HUES48 (cell line): ENCODE data around the gene CYP4F2.
"Not testable (repeated sequence)": the region's sequence is repeated elsewhere in the genome, so short reads cannot be mapped to it uniquely, and the experiment has no call there.

Experiments
- H3K27ac ChIP-seq: one replicate; pipeline ENCODE4 v1.7.0; 2013; ENCODE audit warnings: low read depth, low read length, inconsistent platforms
- H3K27me3 ChIP-seq: 2 replicates; pipeline ENCODE4 v1.6.1; 2013; ENCODE audit warnings: mild to moderate bottlenecking, low read length; ENCODE audit not compliant: control insufficient read depth, insufficient read depth
- H3K36me3 ChIP-seq: 2 replicates; pipeline ENCODE4 v1.6.1; 2013; ENCODE audit warnings: low read length; ENCODE audit not compliant: control insufficient read depth, insufficient read depth
- H3K4me1 ChIP-seq: 2 replicates; pipeline ENCODE4 v1.6.1; 2013; ENCODE audit warnings: mild to moderate bottlenecking, low read length; ENCODE audit not compliant: control insufficient read depth, insufficient read depth
- H3K4me3 ChIP-seq: 2 replicates; pipeline ENCODE4 v1.5.1; 2013; ENCODE audit warnings: mild to moderate bottlenecking, low read depth, low read length
- H3K9ac ChIP-seq: 2 replicates; pipeline ENCODE4 v1.6.1; 2013; ENCODE audit warnings: mild to moderate bottlenecking, low read depth, low read length, moderate library complexity
- H3K9me3 ChIP-seq: 2 replicates; pipeline ENCODE4 v1.6.1; 2013; ENCODE audit warnings: low read length; ENCODE audit not compliant: control insufficient read depth, insufficient read depth

The CYP4F2 gene

DNA sequence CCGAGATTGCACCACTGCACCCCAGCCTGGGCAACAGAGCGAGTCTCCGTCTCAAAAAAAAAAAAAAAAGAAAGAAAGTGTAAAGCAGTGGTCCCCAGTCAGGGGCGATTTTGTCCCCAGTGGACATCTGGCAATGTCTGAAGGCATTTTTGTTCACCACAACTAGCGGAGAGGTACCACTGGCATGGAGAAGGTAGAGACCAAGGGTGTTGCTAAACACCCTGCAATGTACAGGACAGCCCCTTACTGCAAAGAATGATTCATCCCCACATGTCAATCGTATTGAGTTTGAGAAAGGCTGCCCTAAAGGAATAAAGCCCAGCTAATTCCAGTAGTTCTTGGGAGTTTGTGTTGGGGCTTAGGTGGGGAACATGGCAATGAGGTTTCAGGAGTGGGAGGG lies 38.7 kb downstream of the CYP4F2 start:
- H3K27ac ChIP-seq, result no peak overlapping the region
- no peaks in the 10 kb centered on the region for H3K36me3 ChIP-seq
- no peaks in the 10 kb centered on the region for H3K27me3 ChIP-seq
- no peaks in the 10 kb centered on the region for H3K4me1 ChIP-seq
- H3K9ac ChIP-seq, result no peak overlapping the region
- H3K9me3 ChIP-seq, result peaks cover 67% of the 10 kb centered on the region
- no peak overlapping the region for H3K4me3 ChIP-seq

DNA sequence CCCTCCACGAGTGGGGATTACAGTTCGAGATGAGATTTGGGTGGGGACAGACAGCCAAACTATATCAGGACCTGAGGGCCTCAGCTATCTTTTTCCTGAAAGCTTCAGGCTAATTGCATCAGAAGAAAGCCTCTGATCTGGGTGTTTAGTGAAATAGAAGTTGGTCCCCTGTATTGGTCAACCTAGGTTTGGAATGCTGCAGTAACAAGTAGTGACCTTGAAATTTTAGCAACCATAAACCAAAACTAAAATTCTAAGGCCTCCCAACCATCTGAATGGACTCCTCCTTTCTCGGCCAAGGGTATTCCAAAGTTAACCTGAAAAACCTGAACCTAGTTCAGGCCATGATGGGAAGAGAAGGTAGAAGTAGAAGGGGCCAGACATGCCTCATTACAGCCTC lies 47.5 kb downstream of the CYP4F2 start:
- H3K9me3 ChIP-seq, result peaks cover 73% of the 10 kb centered on the region
- no peak overlapping the region for H3K27ac ChIP-seq
- H3K9ac ChIP-seq, result no peak overlapping the region
- H3K36me3 ChIP-seq, result no peaks in the 10 kb centered on the region
- no peaks in the 10 kb centered on the region for H3K4me1 ChIP-seq
- no peaks in the 10 kb centered on the region for H3K27me3 ChIP-seq
- no peak overlapping the region for H3K4me3 ChIP-seq

DNA sequence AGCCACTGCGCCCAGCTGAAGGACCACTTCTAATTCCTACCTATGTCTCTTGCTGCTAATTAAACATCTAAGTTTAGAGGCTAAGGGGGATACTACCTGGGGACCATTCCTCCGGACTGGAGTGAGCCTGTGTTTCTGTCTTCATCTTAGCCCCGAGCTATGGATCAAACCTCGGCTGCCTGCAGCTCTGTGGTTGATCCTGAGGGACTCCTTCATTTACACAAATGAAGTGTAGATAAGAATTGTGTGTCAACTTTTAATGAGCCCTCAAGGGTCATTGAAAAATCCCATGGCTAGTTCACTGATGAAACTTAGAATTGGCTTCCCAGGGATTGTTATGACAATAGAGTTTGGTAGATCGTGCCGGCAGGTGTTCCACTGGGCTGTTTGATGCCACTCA lies 51.0 kb downstream of the CYP4F2 start:
- no peak overlapping the region for H3K27ac ChIP-seq
- H3K9me3 ChIP-seq, result peaks cover 74% of the 10 kb centered on the region
- H3K4me3 ChIP-seq, result no peak overlapping the region
- H3K36me3 ChIP-seq, result no peaks in the 10 kb centered on the region
- H3K9ac ChIP-seq, result no peak overlapping the region
- no peaks in the 10 kb centered on the region for H3K4me1 ChIP-seq
- no peaks in the 10 kb centered on the region for H3K27me3 ChIP-seq

DNA sequence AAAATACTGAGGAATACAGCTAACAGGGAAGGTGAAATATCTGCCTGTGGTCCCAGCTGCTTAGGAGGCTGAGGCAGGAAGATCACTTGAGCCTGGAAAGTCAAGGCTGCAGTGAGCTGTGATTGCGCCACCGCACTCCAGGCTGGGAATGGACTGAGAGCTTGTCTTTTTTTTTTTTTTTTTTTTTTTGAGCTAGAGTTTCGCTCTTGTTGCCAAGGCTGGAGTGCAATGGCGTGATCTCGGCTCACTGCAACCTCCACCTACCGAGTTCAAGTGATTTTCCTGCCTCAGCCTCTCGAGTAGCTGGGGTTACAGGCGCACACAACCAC lies 54.0 kb downstream of the CYP4F2 start:
- not testable (repeated sequence) for H3K9ac ChIP-seq, H3K27ac ChIP-seq, H3K4me1 ChIP-seq, H3K4me3 ChIP-seq, H3K36me3 ChIP-seq, H3K27me3 ChIP-seq
- peaks cover 61% of the 10 kb centered on the region for H3K9me3 ChIP-seq

DNA sequence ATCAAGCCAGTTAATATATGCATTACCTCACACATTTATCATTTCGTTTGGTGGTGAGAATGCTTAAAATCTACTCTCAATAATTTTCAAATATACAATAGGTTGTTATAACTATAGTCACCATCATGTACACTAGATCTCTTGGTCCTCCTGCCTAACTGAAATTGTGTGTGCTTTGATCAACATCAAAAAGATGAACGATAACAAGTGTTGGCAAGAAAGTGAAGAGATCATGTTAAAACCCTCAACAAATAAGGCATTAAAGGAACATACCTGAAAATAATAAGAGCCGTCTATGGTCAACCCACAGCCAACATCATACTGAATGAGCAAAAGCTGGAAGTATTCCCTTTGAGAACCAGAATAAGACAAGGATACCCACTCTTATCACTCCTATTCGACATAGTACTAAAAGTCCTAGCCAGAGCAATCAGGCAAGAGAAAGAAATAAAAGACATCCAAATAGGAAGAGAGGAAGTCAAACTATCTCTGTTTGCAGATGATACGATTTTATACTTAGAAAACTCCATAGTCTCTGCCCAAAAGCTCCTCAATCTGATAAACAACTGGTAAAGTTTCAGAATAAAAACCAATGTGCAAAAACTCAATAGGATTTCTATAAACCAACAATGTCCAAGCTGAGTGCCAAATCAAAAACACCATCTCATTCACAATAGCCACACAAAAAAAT lies 54.5 kb downstream of the CYP4F2 start:
- no peak overlapping the region for H3K4me3 ChIP-seq
- no peaks in the 10 kb centered on the region for H3K36me3 ChIP-seq
- H3K4me1 ChIP-seq, result no peaks in the 10 kb centered on the region
- H3K27me3 ChIP-seq, result no peaks in the 10 kb centered on the region
- no peak overlapping the region for H3K9ac ChIP-seq
- peaks cover 64% of the 10 kb centered on the region for H3K9me3 ChIP-seq
- H3K27ac ChIP-seq, result no peak overlapping the region

DNA sequence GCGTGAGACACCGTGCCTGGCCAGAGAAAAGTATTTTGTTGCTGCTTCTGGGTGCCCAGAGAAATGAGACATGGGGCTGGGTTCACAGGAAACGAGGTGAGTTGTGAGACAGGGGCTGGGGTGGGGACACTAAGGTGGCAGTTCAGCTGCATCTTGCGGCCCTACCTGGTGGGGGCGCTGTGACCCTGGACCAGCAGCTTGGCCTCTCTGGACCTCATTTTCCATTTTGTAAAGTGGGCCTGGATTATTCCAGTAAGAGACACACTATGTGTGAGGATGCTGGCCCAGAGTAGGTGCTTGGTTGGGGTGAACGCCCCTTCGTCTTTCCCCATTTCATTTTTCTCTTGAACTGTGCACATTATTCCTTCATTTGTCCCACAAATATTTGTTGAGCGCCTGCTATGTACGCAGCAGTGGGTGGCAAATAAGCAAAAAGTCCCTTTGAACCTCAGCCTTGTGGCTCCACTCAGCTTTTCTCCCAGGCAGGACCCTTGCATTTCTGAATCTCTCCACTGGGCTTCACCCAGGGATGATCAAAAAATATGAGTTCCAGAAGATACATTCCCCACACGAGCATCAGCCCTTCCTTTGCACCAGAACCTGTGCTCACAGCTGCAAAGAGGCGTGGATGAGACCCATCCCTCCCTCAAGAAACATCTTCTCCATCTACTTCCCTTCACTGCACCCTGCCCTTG lies 55.9 kb downstream of the CYP4F2 start:
- H3K9ac ChIP-seq, result no peak overlapping the region
- no peak overlapping the region for H3K27ac ChIP-seq
- H3K36me3 ChIP-seq, result no peaks in the 10 kb centered on the region
- no peak overlapping the region; the same call in 1 of the 2 replicates for H3K4me3 ChIP-seq
- no peaks in the 10 kb centered on the region for H3K4me1 ChIP-seq
- peaks cover 65% of the 10 kb centered on the region for H3K9me3 ChIP-seq
- H3K27me3 ChIP-seq, result no peaks in the 10 kb centered on the region

DNA sequence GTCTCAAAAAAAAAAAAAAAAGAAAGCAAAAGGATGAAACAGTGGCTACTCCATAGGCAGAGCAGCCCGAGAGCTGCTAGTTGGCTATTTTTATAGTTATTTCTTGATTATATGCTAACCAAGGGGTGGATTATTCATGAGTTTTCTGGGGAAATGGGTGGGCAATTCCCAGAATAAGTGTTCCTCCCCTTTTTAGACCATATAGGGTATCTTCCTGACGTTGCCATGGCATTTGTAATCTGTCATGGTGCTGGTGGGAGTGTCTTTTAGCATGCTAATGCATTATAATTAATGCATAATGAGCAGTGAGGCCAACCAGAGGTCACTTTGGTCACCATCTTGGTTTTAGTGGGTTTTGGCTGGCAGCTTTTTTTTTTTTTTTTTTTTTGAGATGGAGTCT lies 57.0 kb downstream of the CYP4F2 start:
- Histone ChIP-seq H3K27me3 (no peaks in the 10 kb centered on the region), H3K4me3 (no peak overlapping the region), H3K27ac (no peak overlapping the region), H3K4me1 (no peaks in the 10 kb centered on the region), H3K9ac (no peak overlapping the region), H3K36me3 (no peaks in the 10 kb centered on the region), H3K9me3 (peaks cover 69% of the 10 kb centered on the region)

DNA sequence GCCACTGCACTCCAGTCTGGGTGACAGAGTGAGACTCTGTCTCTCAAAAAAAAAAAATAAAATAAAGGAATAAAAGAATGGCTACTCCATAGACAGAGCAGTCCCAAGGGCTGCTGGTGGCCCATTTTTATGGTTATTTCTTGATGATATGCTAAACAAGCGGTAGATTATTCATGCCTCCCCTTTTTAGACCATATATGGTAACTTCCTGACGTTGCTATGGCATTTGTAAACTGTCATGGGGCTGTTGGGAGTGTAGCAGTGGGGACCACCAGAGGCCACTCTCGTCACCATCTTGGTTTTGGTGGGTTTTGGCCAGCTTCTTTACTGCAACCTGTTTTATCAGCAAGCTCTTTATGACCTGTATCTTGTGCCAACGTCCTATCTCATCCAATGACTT lies 58.0 kb downstream of the CYP4F2 start:
- not testable (repeated sequence) for H3K36me3 ChIP-seq, H3K27ac ChIP-seq, H3K9ac ChIP-seq, H3K27me3 ChIP-seq, H3K4me3 ChIP-seq, H3K4me1 ChIP-seq
- peaks cover 75% of the 10 kb centered on the region for H3K9me3 ChIP-seq

DNA sequence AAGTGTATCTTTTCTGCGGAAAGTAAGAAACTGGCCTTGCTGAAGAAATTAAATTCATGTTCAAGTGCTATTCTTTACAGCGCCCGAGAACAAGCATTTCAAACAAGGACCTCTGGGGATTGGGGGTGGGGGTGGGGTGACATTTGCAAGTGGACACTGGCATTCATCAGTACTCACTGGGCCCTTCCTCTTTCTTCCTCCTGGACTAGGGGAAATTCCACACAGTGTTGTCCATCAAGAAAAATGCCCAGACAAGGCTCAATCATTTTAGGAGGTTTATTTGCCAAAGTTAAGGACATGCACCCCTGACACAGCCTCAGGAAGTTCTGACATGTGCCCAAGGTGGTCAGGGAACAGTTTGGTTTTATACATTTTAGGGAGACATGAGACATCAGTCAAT lies 59.5 kb downstream of the CYP4F2 start:
- no peaks in the 10 kb centered on the region for H3K36me3 ChIP-seq
- H3K27me3 ChIP-seq, result no peaks in the 10 kb centered on the region
- H3K9me3 ChIP-seq, result peaks cover 79% of the 10 kb centered on the region
- H3K9ac ChIP-seq, result no peak overlapping the region
- no peaks in the 10 kb centered on the region for H3K4me1 ChIP-seq
- no peak overlapping the region for H3K4me3 ChIP-seq
- H3K27ac ChIP-seq, result no peak overlapping the region

DNA sequence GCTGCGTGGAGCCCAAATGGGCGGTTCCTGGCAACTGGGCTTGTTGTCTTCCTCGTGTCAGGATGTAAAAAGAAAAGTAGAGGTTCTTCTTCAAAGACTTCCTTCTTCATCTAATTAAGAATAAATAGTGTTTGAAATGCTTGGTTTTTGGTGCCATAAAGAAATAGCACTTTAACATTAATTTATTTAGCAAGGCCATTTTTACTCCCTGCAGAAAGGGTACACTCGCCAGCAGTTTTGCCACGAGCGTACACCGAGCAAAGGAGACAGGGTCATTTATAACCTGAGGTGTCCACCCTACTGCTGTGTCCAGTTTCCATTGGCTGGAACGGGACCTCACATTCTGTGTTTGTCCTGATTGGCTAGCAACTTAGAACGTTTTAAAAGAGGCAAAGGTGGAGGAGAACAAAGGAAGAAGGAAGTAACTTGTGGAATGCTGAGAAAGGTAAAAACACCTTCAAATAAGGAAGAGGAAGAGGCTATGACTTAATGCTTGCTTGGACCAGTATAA lies 60.6 kb downstream of the CYP4F2 start:
- Histone ChIP-seq H3K9me3 (peaks cover 82% of the 10 kb centered on the region), H3K4me1 (no peaks in the 10 kb centered on the region), H3K9ac (no peak overlapping the region), H3K36me3 (no peaks in the 10 kb centered on the region), H3K27me3 (no peaks in the 10 kb centered on the region), H3K27ac (no peak overlapping the region), H3K4me3 (no peak overlapping the region)

DNA sequence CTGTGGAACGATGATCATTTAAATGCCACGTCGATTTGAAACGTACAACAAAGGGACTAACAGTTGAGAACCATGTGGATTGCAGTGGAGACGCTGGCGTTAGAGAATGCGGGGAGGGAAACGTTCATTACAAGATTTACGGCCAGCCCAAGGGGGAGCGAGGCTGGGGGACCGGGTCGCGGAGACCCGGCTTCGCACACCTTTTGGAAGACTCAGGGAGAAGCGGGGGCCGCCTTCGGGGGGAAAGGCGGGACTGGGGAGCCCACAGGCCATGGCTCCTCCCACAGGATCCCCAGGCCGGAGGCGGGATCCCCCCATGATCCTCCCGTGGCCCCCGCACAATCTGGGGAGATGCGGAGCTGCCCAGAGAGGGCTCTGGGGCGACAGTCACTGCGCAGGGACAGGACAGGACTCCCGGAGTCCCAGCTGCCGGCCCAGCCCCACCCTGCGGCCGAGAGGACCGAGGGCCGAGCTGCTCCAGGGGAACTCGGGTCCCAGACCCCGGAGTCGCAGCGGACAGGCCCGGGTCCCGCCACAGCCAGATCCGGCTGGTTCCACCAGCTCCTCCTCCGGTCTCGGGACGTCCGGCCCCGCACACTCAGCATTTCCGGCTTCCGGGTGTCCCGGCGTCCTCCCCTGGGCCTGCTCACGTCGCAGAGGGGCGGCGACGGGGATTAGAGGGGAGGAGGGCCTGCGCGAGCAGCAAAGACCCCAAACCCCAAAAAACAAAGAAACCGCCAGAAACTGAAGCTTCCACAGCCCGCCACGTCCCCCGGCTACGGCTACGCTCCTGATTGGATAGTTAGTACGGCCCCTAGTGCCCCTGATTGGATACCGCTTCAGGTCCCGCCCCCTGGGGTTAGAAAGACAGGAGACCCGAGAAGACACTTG lies 61.3 kb downstream of the CYP4F2 start:
- no peak overlapping the region for H3K27ac ChIP-seq
- H3K27me3 ChIP-seq, result no peaks in the 10 kb centered on the region
- H3K4me3 ChIP-seq, result peak overlapping the region; percentile 32; the same call in 1 of the 2 replicates
- H3K9me3 ChIP-seq, result peaks cover 82% of the 10 kb centered on the region
- no peaks in the 10 kb centered on the region for H3K4me1 ChIP-seq
- H3K36me3 ChIP-seq, result no peaks in the 10 kb centered on the region
- H3K9ac ChIP-seq, result no peak overlapping the region
